HepG2 (cell line): ENCODE results near the gene CAMK2N2. TPM values are rescaled to one million over a fixed set of nuclear protein-coding genes. Genes with fewer than 3 reads are reported as not detected.

Experiments used
- CERS6 ChIP-seq: sonication (generic); formaldehyde crosslinking; IDR thresholded peaks from 2 replicates; pipeline ENCODE4 v1.5.0; 2020; ENCODE audit warnings: missing genetic modification reagents
- KLF9 ChIP-seq: IDR thresholded peaks from 2 replicates; pipeline ENCODE4 v1.6.1; 2016; ENCODE audit warnings: low read depth
- MLX ChIP-seq: IDR thresholded peaks from 2 replicates; pipeline ENCODE4 v1.6.1; 2016
- NKX3-1 ChIP-seq: sonication (generic); formaldehyde crosslinking; IDR thresholded peaks from 2 replicates; pipeline ENCODE4 v1.5.0; 2020; ENCODE audit warnings: missing genetic modification reagents
- RFXANK ChIP-seq: IDR thresholded peaks from 2 replicates; pipeline ENCODE4 v1.6.1; 2016
- SIN3B ChIP-seq: fragments of 150-350 bp; IDR thresholded peaks from 2 replicates; pipeline ENCODE4 v1.6.1; 2014; ENCODE audit warnings: low read length
- SNAPC4 ChIP-seq: sonication (generic); formaldehyde crosslinking; IDR thresholded peaks from 2 replicates; pipeline ENCODE4 v1.4.0; 2020; ENCODE audit warnings: mild to moderate bottlenecking, missing genetic modification reagents
- SP1 ChIP-seq, 2 experiments: fragments of 450-650 bp in 1 of 2; sonication (generic) in 1 of 2; formaldehyde crosslinking in 1 of 2; IDR thresholded peaks; 2 replicates each; pipeline versions ENCODE4 v1.4.0 to v1.6.1; 2016 to 2020; ENCODE audit warnings: missing genetic modification reagents in 1 of 2
- TRIM24 ChIP-seq: sonication (generic); formaldehyde crosslinking; IDR thresholded peaks from 2 replicates; pipeline ENCODE4 v1.8.0; 2022; ENCODE audit warnings: mild to moderate bottlenecking, missing genetic modification reagents
- ZBTB20 ChIP-seq: sonication (generic); formaldehyde crosslinking; IDR thresholded peaks from 2 replicates; pipeline ENCODE4 v1.8.1; 2023; ENCODE audit warnings: missing genetic modification reagents, low read depth, mild to moderate bottlenecking, borderline replicate concordance
- ZBTB21 ChIP-seq: sonication (generic); formaldehyde crosslinking; IDR thresholded peaks from 2 replicates; pipeline ENCODE4 v1.4.0; 2020; ENCODE audit warnings: missing genetic modification reagents
- ZNF251 ChIP-seq: sonication (generic); formaldehyde crosslinking; IDR thresholded peaks from 2 replicates; pipeline ENCODE4 v1.9.0; 2021; ENCODE audit warnings: mild to moderate bottlenecking, missing genetic modification reagents
- ZNF563 ChIP-seq: sonication (generic); formaldehyde crosslinking; IDR thresholded peaks from 2 replicates; pipeline ENCODE4 v1.8.0; 2022; ENCODE audit warnings: mild to moderate bottlenecking, moderate library complexity, missing genetic modification reagents
- ZNF576 ChIP-seq: sonication (generic); formaldehyde crosslinking; IDR thresholded peaks from 2 replicates; pipeline ENCODE4 v1.4.0; 2020; ENCODE audit warnings: mild to moderate bottlenecking, missing genetic modification reagents
- ZNF614 ChIP-seq: IDR thresholded peaks from 2 replicates; pipeline ENCODE4 v1.6.1; 2018; ENCODE audit warnings: missing biosample characterization, missing genetic modification reagents, inconsistent platforms, borderline replicate concordance
- ZNF768 ChIP-seq: sonication (generic); formaldehyde crosslinking; IDR thresholded peaks from 2 replicates; pipeline ENCODE4 v1.4.0; 2020; ENCODE audit warnings: missing genetic modification reagents
- ZNF770 ChIP-seq: sonication (generic); formaldehyde crosslinking; IDR thresholded peaks from 2 replicates; pipeline ENCODE4 v1.5.0; 2020; ENCODE audit warnings: mild to moderate bottlenecking, missing genetic modification reagents
- ZNF878 ChIP-seq: sonication (generic); formaldehyde crosslinking; IDR thresholded peaks from 2 replicates; pipeline ENCODE4 v1.8.1; 2023; ENCODE audit warnings: mild to moderate bottlenecking, missing genetic modification reagents, moderate library complexity
- polyA plus RNA-seq, 8 experiments: library from polyadenylated mRNA; depleted of rRNA in 3 of 8; stranded (reverse) in 7 of 8; unstranded in 1 of 8; fragments of >200 nt; fragmentation: Illumina TruSeq in 4 of 8; extraction: Trizol in 4 of 8; gene quantifications; 2 replicates each; pipeline versions ENCODE4 v1.2.1 to v1.2.3, GENCODE V29; 2011 to 2016; ENCODE audit warnings: low read depth in 4 of 8, missing spikeins in 1 of 8, mixed read lengths in 1 of 8; ENCODE audit not compliant: insufficient read depth in 1 of 8
- total RNA-seq, 5 experiments: library from RNA; depleted of rRNA; stranded (reverse); fragments of >200 nt; fragmentation: Illumina TruSeq; extraction: Trizol; gene quantifications; 2 replicates each; pipeline ENCODE4 v1.2.3, GENCODE V29; 2016; ENCODE audit warnings: low read depth in 1 of 5

Gene CAMK2N2
- total and polyA plus RNA-seq, 2 of the 13 experiments (the other 11 are each of a cell fraction or from before 2014, with no cell fraction given), result 0.12 to 0.27 TPM

GRCh38 chr3:184249412-184250166 is 11.8 kb downstream of the CAMK2N2 start, which contains the start of gene EEF1AKMT4 (continued):
- TF ChIP-seq SNAPC4 (no peak), KLF9 (CRISPR knock-in tag) (no peak), NKX3-1 (CRISPR knock-in tag) (0 out of 2 replicates have a peak, but pooled peaks have one; percentile 20), SP1 (IDR thresholded peaks at IDR 0.05) (no peak), SP1 (CRISPR knock-in tag; IDR thresholded peaks at IDR 0.05) (peak; percentile 91), ZNF563 (CRISPR knock-in tag) (no peak; the same call in 1 of the 2 replicates), ZNF576 (CRISPR knock-in tag) (no peak), ZNF770 (CRISPR knock-in tag) (no peak), MLX (CRISPR knock-in tag) (peak; percentile 37; the same call in 1 of the 2 replicates), RFXANK (CRISPR knock-in tag) (no peak), ZNF768 (CRISPR knock-in tag) (no peak), ZNF614 (no peak), ZBTB20 (CRISPR knock-in tag) (no peak), ZBTB21 (CRISPR knock-in tag) (no peak), CERS6 (CRISPR knock-in tag) (no peak), ZNF878 (CRISPR knock-in tag) (peak; percentile 89; the same call in 1 of the 2 replicates), TRIM24 (CRISPR knock-in tag) (no peak), SIN3B (peak; percentile 76; the same call in 1 of the 2 replicates), ZNF251 (CRISPR knock-in tag) (no peak)
